ENCODE data around the gene SH3GL2.

DNA sequence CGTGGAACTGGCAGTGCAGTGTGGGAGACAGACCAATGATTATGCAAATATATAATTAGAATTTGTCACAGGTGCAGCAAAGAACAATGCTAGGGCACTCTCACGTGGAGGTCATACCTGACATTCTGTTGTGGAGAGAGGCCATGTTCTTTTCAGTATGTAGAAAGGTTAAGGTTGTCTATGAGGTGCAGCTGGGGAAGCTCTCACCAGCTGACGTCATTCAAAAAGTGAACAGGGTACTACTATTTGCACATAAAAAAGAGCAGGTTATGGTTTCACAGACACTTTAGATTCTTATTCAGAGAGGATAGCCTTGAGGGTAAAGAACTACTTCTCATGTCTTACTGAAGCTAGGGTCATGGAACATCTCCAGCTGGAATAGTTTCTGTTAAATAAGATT is 19.1 kb downstream of the SH3GL2 start:
- TF ChIP-seq POLR2A (IDR thresholded peaks at IDR 0.05; ENCODE audit: low read length) = no peak
- no peak for TF ChIP-seq GATA1 (IDR thresholded peaks at IDR 0.05; ENCODE audit: low read depth, low read length)

Measured in erythroblast (primary cell).